VCaP (cell line): ENCODE data around the gene VPS13D.

ENCODE experiments used
- H3K27ac ChIP-seq: fragments of 450-650 bp; 2 replicates; pipeline ENCODE4 v1.5.1; 2017
- TF ChIP-seq, protein P1 (sequence below): fragments of 450-650 bp; conservative IDR thresholded peaks from 2 replicates; pipeline ENCODE4 v1.5.1; 2017; ENCODE audit warnings: mild to moderate bottlenecking, moderate library complexity

Gene VPS13D

DNA sequence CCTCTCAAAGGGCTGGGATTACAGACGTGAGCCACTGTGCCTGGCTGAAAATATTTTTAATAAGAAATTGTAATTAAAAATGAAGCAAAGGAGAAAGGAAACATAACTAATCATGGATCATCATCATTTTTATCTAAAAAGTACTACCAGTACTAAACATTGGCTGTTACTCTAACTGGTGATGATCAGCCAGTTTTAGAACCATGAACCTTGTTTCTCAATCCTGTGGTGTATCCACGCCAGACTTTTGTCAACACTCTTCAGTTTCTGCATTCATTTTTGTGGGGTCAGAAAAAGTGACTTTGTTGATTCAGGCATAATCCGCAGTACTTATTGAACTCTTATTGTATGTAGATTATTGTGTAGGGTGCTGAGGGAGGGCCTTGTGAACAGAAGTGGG is 52.3 kb downstream of the VPS13D start:
- H3K27ac ChIP-seq, result no peak overlapping the region
- TF ChIP-seq, protein P1, sequence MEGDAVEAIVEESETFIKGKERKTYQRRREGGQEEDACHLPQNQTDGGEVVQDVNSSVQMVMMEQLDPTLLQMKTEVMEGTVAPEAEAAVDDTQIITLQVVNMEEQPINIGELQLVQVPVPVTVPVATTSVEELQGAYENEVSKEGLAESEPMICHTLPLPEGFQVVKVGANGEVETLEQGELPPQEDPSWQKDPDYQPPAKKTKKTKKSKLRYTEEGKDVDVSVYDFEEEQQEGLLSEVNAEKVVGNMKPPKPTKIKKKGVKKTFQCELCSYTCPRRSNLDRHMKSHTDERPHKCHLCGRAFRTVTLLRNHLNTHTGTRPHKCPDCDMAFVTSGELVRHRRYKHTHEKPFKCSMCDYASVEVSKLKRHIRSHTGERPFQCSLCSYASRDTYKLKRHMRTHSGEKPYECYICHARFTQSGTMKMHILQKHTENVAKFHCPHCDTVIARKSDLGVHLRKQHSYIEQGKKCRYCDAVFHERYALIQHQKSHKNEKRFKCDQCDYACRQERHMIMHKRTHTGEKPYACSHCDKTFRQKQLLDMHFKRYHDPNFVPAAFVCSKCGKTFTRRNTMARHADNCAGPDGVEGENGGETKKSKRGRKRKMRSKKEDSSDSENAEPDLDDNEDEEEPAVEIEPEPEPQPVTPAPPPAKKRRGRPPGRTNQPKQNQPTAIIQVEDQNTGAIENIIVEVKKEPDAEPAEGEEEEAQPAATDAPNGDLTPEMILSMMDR, result no peak

DNA sequence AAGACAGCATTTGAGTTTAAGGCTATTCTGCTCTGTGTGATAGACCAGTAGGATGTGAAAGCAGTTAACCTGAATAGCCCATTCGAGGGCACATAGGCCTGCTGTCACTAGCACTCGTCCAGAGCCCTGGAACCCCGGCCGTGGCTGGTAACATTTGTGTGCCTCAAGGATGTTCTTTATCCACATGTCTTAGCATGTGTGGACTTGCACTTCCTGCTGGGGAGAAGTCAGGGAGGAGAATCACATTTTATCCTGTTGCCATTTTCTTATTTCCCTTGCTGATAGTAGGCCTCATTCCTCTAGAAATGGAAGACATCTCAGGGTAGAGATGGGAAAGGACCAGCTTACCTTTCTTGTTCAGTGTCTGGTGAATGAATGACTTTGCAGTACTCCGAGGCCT is 54.7 kb downstream of the VPS13D start:
- TF ChIP-seq, protein P1, result no peak
- no peak overlapping the region for H3K27ac ChIP-seq

DNA sequence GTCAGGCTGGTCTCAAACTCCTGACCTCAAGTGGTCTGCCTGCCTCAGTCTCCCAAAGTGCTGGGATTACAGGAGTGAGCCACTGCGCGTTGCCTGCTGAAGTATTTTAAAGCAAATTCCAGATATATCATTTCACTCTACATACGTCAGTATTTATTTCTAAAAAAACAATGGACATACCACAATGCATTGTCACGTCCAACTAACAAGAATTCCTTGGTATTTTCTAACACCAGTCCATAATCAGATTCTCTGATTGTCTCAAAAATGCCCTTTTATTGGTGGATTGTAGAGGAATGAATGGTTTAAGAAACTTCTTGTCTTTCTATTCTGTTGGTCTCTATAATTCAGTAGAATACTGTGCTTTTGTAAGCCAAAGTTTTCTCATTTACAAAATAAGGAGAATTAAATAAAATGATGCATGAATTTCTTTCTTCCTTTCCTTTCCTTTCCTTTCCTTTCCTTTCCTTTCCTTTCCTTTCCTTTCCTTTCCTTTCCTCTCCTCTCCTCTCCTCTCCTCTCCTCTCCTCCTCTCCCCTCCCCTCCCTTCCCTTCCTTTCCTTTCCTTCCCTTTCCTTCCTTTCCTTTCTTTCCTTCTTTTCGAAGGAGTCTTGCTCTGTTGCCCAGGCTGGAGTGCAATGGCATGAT is 55.8 kb downstream of the VPS13D start:
- H3K27ac ChIP-seq, result no peak overlapping the region
- TF ChIP-seq, protein P1, result no peak

DNA sequence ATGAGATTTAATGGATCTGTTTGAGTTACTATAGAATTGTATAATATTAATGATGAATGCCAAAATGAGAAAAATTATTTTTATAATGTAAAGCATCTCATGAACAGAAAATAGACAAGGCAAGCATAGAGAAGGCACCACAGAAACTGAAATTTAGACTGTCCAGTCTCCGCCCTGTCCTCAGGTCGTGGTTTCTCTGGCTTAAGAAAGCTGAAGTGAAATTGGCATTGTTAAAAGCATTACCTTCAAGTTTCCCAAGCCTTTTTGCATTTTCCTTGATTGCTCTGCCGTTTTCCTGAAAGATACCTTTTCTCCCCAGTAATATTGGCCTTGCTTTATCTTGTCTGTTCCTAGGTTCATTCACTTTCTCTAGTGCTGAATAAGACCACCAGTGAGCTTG is 58.0 kb downstream of the VPS13D start:
- TF ChIP-seq, protein P1, result no peak
- H3K27ac ChIP-seq, result no peak overlapping the region

DNA sequence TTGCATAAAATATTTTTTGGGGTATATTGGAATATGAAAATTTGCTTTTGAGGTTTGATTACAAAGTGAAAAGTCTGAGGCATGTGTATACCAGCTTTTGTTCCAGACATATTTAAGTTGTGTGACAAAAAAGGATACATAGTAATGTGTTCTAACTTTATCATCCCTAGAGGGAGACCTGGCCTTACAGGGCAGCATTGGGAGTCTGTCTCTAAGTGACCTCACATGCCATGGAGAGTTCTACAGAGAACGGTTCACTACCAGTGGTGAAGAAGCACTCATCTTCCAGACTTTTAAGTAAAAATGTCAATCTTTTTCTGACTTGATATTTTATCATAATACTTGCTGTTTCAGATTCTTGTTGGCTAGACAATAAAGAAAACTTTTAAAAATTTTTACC is 61.0 kb downstream of the VPS13D start:
- TF ChIP-seq, protein P1, result no peak
- H3K27ac ChIP-seq, result no peak overlapping the region

DNA sequence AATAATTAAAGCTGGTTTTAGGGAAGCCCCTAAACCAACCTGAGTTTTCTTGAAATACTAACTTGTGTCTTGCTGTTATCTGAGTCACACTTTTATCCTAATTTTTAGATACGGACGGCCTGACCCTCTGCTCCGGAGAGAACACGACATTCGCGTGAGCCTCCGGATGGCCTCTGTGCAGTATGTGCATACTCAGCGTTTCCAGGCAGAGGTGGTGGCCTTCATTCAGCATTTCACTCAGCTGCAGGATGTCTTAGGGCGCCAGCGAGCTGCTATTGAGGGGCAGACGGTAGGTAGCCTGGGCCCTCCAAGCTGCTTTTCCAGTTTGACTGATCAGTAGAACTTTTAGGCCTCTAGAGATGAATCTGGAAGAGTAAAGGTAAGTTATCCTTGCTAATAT is 63.6 kb downstream of the VPS13D start:
- TF ChIP-seq, protein P1, result no peak
- no peak overlapping the region for H3K27ac ChIP-seq

DNA sequence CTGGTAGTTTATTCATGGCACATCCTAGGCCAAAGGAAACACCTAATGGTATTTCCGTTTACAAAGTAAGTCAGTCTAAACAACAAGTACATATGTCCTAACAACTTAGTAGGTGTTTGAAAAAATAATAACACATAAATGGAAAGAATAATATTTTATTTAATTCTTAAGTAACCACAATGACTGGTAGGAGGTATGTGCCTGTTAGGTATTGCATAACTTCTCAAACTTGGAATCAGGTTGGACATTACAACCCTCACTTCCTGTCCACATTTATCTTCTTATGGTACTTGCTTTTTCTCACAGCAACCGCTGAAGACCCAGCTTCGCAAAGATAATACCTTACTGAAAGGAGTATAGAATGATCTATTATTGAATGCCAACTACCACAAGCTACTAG is 64.2 kb downstream of the VPS13D start:
- TF ChIP-seq, protein P1, result no peak

DNA sequence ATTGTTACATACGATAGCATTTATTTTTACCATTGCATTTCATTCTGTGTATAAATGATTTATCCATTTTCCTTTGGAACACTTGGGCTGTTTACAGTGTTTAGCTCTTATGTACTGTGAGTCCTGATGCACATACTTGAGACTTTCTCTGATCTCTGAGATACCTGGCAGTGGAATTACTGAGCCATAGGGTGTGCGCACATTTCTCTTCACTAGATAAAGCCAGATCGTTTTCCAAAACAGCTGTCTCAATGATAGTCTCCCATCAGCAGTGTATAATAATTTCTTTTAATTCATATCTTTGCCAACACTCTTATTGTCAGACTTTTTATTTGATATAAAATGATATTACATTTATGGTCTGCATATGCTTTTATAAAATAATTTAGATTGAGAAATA is 66.2 kb downstream of the VPS13D start:
- TF ChIP-seq, protein P1, result no peak
- no peak overlapping the region for H3K27ac ChIP-seq

More for the DNA sequence above, 64.2 kb downstream of the VPS13D start:
- H3K27ac ChIP-seq, result no peak overlapping the region
